C4-2B (cell line): ENCODE data around the gene NUP93.

Experiments
- CTCF ChIP-seq: fragments of 450-650 bp; conservative IDR thresholded peaks from 2 replicates; pipeline ENCODE4 v1.5.1; 2017; ENCODE audit warnings: mild to moderate bottlenecking
- ZFX ChIP-seq: fragments of 450-650 bp; IDR thresholded peaks from 2 replicates; pipeline ENCODE4 v1.6.1; 2017

- no peak for TF ChIP-seq CTCF
- TF ChIP-seq ZFX, result no peak
Measured at GRCh38 chr16:56797861-56798260, 67.9 kb downstream of the NUP93 start.
